Measurements from ENCODE around the gene ZBTB8OS. TPM values are rescaled to one million over a fixed set of nuclear protein-coding genes. Genes with fewer than 3 reads are reported as not detected.

The ZBTB8OS gene
- total and polyA plus RNA-seq, 2 donors (not counting 3 experiments of a cell fraction or from before 2014, with no cell fraction given) = 28.3 to 38.0 TPM

DNA sequence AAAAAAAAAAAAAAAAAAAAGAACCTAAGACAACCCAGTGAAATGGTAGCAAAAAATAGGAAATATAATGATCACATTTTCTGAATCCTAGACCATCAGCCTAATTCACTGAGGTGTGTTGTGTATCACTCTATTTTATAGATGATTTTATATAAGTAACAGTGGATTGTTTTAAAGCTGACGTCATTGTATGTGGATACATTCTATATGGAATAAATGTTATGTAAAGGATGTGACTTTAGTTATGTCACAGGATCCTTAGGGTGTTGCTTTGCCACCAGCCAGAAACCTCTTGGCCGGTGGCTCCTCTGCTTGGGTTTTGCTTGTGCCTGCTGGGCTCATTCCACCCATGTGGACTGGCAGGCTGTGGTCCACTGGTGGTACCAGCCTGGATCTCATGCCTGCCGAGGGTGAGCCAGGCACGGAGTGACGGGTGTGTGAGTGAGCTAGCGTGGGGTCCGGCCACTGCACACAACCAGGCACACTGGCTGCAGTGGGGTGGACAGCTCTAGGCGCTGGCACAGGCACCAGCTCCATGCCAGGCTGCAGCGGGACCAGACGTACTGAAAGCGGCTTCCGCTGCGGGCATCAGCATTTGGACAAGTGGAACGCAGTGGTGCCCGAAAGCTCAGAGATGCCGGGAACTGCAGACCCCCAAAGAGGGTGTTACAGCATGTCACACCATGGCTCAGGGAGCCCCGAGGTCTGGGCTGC lies 44.5 kb downstream of the ZBTB8OS start:
- Histone ChIP-seq H3K4me3 (replicated peaks in 1 of 3; ENCODE audit: insufficient read depth in 1 of 3, low read depth in 1 of 3, low read length in 3 of 3) (no peak overlapping the region), H2AFZ (ENCODE audit: low read depth, low read length) (no peak overlapping the region), H3K79me2 (ENCODE audit: control insufficient read depth, insufficient read depth, low read length) (no peaks in the 10 kb centered on the region), H3K9me1 (replicated peaks; ENCODE audit: control insufficient read depth, extremely low read depth, insufficient read depth, low read length) (no peaks in the 10 kb centered on the region), H3K27ac (ENCODE audit: insufficient read depth, low read depth, low read length) (no peak overlapping the region), H3K9me3 (replicated peaks; ENCODE audit: control insufficient read depth, insufficient read depth, low read length) (no peaks in the 10 kb centered on the region), H3K36me3 (ENCODE audit: control insufficient read depth in 2 of 2, extremely low read depth in 1 of 2, insufficient read depth in 2 of 2, low read length in 2 of 2) (peaks cover 0 to 2% of the 10 kb centered on the region in 2 experiments), H3K9ac (replicated peaks; ENCODE audit: extremely low read depth, insufficient read depth, low read length) (no peak overlapping the region), H3K27me3 (ENCODE audit: control insufficient read depth in 2 of 2, insufficient read depth in 2 of 2, low read length in 2 of 2) (no peaks in the 10 kb centered on the region), H4K20me1 (replicated peaks; ENCODE audit: control insufficient read depth, extremely low read depth, insufficient read depth, low read length) (no peaks in the 10 kb centered on the region), H3K4me2 (ENCODE audit: insufficient read depth, low read length) (no peak overlapping the region), H3K4me1 (ENCODE audit: control insufficient read depth, extremely low read depth, insufficient read depth, low read length) (no peaks in the 10 kb centered on the region)
- BruUV-seq (replicated peaks) = no TSS peak
- DNase-seq (ENCODE audit: low read depth, low spot score) (no peak), FAIRE-seq (no peak)
- CTCF ChIA-PET = interaction anchor here (0.7 to 1.8 kb wide), 5 partner anchors 8 to 164 kb away, joined by 3 to 4 read pairs (median 3); no protein-coding TSS in a partner anchor
- POLR2A ChIA-PET = no interaction called here
- intact Hi-C loops (cut with micrococcal nuclease) = no loop called here
- dilution Hi-C loops (cut with MboI; ENCODE audit: extremely low pct_ligation_motif_present, low sequenced_read_pairs) = no loop called here
- TF ChIP-seq POLR2AphosphoS5 (IDR thresholded peaks at IDR 0.05; ENCODE audit: insufficient read depth, low read depth, low read length) = no peak
- TF ChIP-seq, protein P1, sequence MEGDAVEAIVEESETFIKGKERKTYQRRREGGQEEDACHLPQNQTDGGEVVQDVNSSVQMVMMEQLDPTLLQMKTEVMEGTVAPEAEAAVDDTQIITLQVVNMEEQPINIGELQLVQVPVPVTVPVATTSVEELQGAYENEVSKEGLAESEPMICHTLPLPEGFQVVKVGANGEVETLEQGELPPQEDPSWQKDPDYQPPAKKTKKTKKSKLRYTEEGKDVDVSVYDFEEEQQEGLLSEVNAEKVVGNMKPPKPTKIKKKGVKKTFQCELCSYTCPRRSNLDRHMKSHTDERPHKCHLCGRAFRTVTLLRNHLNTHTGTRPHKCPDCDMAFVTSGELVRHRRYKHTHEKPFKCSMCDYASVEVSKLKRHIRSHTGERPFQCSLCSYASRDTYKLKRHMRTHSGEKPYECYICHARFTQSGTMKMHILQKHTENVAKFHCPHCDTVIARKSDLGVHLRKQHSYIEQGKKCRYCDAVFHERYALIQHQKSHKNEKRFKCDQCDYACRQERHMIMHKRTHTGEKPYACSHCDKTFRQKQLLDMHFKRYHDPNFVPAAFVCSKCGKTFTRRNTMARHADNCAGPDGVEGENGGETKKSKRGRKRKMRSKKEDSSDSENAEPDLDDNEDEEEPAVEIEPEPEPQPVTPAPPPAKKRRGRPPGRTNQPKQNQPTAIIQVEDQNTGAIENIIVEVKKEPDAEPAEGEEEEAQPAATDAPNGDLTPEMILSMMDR (IDR thresholded peaks at IDR 0.05; ENCODE audit: extremely low read depth in 1 of 2, insufficient read depth in 1 of 2, low read depth in 1 of 2, low read length in 2 of 2) = no peak
- no peak for TF ChIP-seq FOS (IDR thresholded peaks at IDR 0.05; ENCODE audit: borderline replicate concordance, insufficient read depth, low read length)
- no peak for TF ChIP-seq JUN (IDR thresholded peaks at IDR 0.05; ENCODE audit: borderline replicate concordance, insufficient read depth, insufficient read length, low read depth)
- TF ChIP-seq GATA2 (IDR thresholded peaks at IDR 0.05; ENCODE audit: insufficient read depth, insufficient read length, low read depth, low read length) = no peak
- no peak for TF ChIP-seq POLR2A (IDR thresholded peaks at IDR 0.05; ENCODE audit: low read depth, low read length)
- TF ChIP-seq EZH2 (IDR thresholded peaks at IDR 0.05; ENCODE audit: borderline replicate concordance, low read depth, low read length, severe bottlenecking) = no peak
- no peak for TF ChIP-seq MYC (IDR thresholded peaks at IDR 0.05; ENCODE audit: low read depth, low read length)
- TF ChIP-seq, protein P2, sequence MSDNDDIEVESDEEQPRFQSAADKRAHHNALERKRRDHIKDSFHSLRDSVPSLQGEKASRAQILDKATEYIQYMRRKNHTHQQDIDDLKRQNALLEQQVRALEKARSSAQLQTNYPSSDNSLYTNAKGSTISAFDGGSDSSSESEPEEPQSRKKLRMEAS (IDR thresholded peaks at IDR 0.05; ENCODE audit: insufficient read depth, insufficient read length) = no peak
